Adrenal gland (tissue), 12 donors: ENCODE data around the gene SNAP23. TPM values are rescaled to one million over a fixed set of nuclear protein-coding genes. Genes with fewer than 3 reads are reported as not detected.

ENCODE experiments used
- DNase-seq, 7 donors: peaks; one replicate each; pipeline ENCODE4 v3.0.0-alpha.2; 2019 to 2020
- H3K27ac ChIP-seq, 5 donors: fragments of 200-600 bp; sonication (generic) in 4 of 5; 1 replicate in 3 of 5; 2 replicates in 2 of 5; pipeline versions ENCODE4 v1.5.1 to v1.8.0; 2016 to 2020; ENCODE audit warnings: mild to moderate bottlenecking in 1 of 5
- H3K27me3 ChIP-seq: fragments of 200-600 bp; 2 replicates; pipeline ENCODE4 v1.8.0; 2021
- H3K36me3 ChIP-seq, 2 donors: fragments of 200-600 bp; replicated peaks in 1 of 2; 1 replicate in 1 of 2; 2 replicates in 1 of 2; pipeline versions ENCODE4 v1.5.1 to v1.8.0; 2018 to 2022
- H3K4me1 ChIP-seq, 2 donors: fragments of 200-600 bp; replicated peaks in 1 of 2; 1 replicate in 1 of 2; 2 replicates in 1 of 2; pipeline versions ENCODE4 v1.5.1 to v1.8.0; 2018 to 2021
- H3K4me3 ChIP-seq, 4 donors: fragments of 200-600 bp; sonication (generic) in 3 of 4; one replicate each; pipeline ENCODE4 v1.5.1; 2016 to 2018
- H3K9me3 ChIP-seq, 3 donors: fragments of 200-600 bp; sonication (generic) in 1 of 3; replicated peaks in 1 of 3; 1 replicate in 2 of 3; 2 replicates in 1 of 3; pipeline versions ENCODE4 v1.5.1 to v1.8.0; 2016 to 2021
- POLR2A ChIP-seq, 2 donors: fragments of 450-650 bp; IDR thresholded peaks; one replicate each; pipeline ENCODE4 v1.6.1; 2017; ENCODE audit warnings: antibody characterized with exemption in 2 of 2, mild to moderate bottlenecking in 2 of 2, moderate library complexity in 1 of 2
- WGBS, 4 donors: extraction: QIAGEN DNeasy Blood & Tissue Kit in 2 of 4; methylation state at CpG; one replicate each; pipeline versions ENCODE4 v1.1.5 to v1.1.7; 2013 to 2017; 5-methylcytosine and 5-hydroxymethylcytosine counted together
- intact Hi-C, 2 donors: fragments of 100-400 bp; cut with DNase I; formaldehyde crosslinking; loops; one replicate each; pipeline versions ENCODE4 v1.14.1 to v1.15.0; 2022 to 2023
- polyA plus RNA-seq, 3 donors: library from polyadenylated mRNA; stranded (reverse); fragments of 200-250 nt in 2 of 3; fragments of 350-450 nt in 1 of 3; fragmentation: Illumina TruSeq in 1 of 3; extraction: RNeasy Lipid Tissue Mini Kit (QIAGEN cat#74804) in 1 of 3; gene quantifications; one replicate each; pipeline ENCODE4 v1.2.3, GENCODE V29; 2013 to 2014
- total RNA-seq, 9 donors: library from RNA; depleted of rRNA in 4 of 9; stranded (reverse); fragments of >200 nt in 4 of 9; fragments of 120-200 nt in 1 of 9; fragmentation: NEBNext Ultra II Directional in 1 of 9; extraction: Animal tissue kit (Norgen Biotek cat#: 25700) in 1 of 9; gene quantifications; one replicate each; pipeline versions ENCODE4 v1.1.0 to v1.2.4, GENCODE V29; 2013 to 2023
- TF ChIP-seq, protein P1 (sequence below), 6 experiments: fragments of 450-650 bp in 4 of 6; fragments of 200-600 bp in 2 of 6; sonication (generic) in 1 of 6; IDR thresholded peaks; 1 replicate in 5 of 6; 2 replicates in 1 of 6; pipeline versions ENCODE4 v1.5.1 to v1.8.0; 2016 to 2021; ENCODE audit warnings: antibody characterized with exemption in 6 of 6, mild to moderate bottlenecking in 2 of 6, moderate library complexity in 1 of 6
- donor health status: healthy with polysubstance abuse.
- donor health status: Bipolar disorder and iron deficiency.
- donor health status: DM: yes; HTN: yes; CAD: no.
- donor health status: DM: no; HTN: no; CAD: no.
- donor health status: DM: no; HTN: no; CAD: no.
- donor health status: DM: yes; HTN: yes; CAD: no.

SNAP23 gene
- total and polyA plus RNA-seq, 12 donors, result 44.7 to 88.2 (median 60.1) TPM

DNA sequence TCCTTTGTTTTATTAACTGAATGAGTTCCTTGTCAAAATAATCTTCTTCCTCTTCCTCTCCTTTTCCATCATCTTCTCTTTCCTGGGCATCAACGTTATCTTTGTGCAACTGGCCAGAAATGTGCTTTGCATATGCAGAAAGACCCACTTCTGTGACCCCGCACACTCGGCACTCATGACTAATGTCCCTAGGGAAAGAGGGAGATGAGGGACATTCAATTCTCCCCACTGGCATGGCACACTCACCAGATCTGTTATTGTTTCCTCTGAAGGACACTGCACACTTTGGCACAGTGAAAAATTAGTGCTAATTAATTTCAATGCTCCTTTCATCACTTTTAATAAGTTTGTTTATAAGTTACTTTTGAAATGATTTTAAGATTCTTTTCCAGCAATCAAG, 38.5 kb upstream of the SNAP23 start:
- Histone ChIP-seq H3K36me3 (peaks cover 0 to 4% of the 10 kb centered on the region in 2 donors), H3K4me3 (peak overlapping the region in 1 of 4 donors; percentile 40), H3K27ac (peak overlapping the region; percentile 24 to 92 (median 71)), H3K27me3 (no peaks in the 10 kb centered on the region), H3K4me1 (peaks cover 10 to 44% of the 10 kb centered on the region in 2 donors), H3K9me3 (no peaks in the 10 kb centered on the region)
- peak in 4 of 7 donors; percentile 14 to 34 (median 20) for DNase-seq
- TF ChIP-seq, protein P1, sequence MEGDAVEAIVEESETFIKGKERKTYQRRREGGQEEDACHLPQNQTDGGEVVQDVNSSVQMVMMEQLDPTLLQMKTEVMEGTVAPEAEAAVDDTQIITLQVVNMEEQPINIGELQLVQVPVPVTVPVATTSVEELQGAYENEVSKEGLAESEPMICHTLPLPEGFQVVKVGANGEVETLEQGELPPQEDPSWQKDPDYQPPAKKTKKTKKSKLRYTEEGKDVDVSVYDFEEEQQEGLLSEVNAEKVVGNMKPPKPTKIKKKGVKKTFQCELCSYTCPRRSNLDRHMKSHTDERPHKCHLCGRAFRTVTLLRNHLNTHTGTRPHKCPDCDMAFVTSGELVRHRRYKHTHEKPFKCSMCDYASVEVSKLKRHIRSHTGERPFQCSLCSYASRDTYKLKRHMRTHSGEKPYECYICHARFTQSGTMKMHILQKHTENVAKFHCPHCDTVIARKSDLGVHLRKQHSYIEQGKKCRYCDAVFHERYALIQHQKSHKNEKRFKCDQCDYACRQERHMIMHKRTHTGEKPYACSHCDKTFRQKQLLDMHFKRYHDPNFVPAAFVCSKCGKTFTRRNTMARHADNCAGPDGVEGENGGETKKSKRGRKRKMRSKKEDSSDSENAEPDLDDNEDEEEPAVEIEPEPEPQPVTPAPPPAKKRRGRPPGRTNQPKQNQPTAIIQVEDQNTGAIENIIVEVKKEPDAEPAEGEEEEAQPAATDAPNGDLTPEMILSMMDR (IDR thresholded peaks at IDR 0.05), result no peak
- TF ChIP-seq POLR2A (IDR thresholded peaks at IDR 0.05), result no peak
- WGBS, 4 donors, result 17 to 29% (median 20%) methylated on average over 3 of the region's 3 CpGs
- intact Hi-C loops, result no loop called here

DNA sequence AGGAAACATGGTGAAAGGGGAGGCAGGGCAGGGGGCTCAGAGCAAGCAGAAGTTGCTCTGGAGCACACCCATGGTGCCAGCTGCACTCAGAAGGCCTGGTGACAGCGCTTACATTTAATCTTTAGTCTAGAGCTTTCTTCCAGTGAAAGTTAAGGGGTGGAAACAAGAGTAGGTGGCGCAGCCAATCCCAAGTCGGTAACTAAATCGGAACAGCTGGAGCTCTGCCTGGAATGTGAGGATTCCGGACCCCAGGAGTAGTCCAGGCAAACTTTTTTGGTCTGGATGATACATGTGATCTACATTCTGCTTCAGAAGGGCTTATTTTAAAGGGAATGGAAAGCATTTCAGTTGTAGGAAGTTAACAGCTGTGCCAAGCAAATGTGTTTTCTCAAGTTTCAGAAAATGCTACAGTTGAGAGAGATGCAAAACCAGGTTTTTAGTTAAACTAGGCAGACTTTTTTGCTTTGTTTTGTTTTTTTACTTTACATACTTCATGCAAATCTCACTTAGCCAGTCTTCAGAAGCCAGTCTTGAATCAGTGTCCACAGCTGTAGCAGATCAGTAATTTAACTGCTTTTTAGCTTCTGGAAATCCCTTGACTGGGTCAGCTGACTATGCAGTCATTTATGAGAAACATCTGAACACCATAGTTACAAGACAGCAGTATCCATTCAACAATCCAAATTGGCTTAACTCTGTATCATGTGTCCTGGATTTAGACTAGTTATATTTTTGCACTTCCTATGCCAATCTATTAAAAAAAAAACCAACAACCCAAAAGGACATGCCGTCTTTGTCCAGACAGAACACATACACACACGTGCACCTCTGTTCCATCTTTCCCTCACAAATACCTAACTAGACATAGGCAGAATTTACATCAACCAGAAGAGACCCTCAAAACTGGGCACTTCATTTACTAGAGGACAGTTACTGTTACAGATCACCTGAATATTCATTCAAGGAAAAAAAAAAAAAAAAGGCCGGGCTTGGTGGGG, 37.7 kb upstream of the SNAP23 start:
- H3K4me1 ChIP-seq, result peaks cover 10 to 44% of the 10 kb centered on the region in 2 donors
- 36 to 56% (median 44%) methylated on average over 5 to 8 of the region's 8 CpGs for WGBS, 4 donors
- peak; percentile 51 to 88 (median 79) for DNase-seq
- no peaks in the 10 kb centered on the region for H3K9me3 ChIP-seq
- no peaks in the 10 kb centered on the region for H3K27me3 ChIP-seq
- TF ChIP-seq, protein P1 (IDR thresholded peaks at IDR 0.05), result no peak
- peak in 1 of 2 donors; percentile 73 for TF ChIP-seq POLR2A (IDR thresholded peaks at IDR 0.05)
- intact Hi-C loops, result no loop called here
- H3K36me3 ChIP-seq, result peaks cover 0 to 6% of the 10 kb centered on the region in 2 donors
- H3K4me3 ChIP-seq, result peak overlapping the region in 1 of 4 donors; percentile 40
- H3K27ac ChIP-seq, result peak overlapping the region; percentile 24 to 92 (median 71)

DNA sequence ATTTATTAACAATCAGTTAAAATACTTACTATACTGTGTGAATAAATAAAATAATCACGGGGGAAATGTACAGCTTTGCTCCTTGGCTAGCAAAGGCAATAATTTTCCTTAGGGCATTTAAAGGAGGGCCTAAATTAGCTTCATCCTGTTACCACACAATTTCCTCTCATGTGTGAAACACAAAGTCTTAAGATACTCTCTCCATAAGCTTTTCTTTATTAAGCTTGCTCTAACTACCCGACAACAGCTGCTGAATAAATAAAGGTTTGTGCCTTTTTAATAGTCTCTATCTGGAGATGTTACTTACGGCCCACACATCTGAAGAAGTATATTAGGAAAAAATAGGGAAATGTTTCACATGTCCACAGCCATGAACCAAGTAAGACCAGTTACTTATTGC, 34.2 kb upstream of the SNAP23 start:
- no peak for DNase-seq
- H3K4me3 ChIP-seq, result no peak overlapping the region
- H3K27me3 ChIP-seq, result no peaks in the 10 kb centered on the region
- intact Hi-C loops, result no loop called here
- WGBS, 4 donors, result 68 to 76% (median 74%) methylated on average over 3 of the region's 3 CpGs
- peaks cover 0 to 20% of the 10 kb centered on the region in 2 donors for H3K36me3 ChIP-seq
- H3K4me1 ChIP-seq, result peaks cover 10 to 26% of the 10 kb centered on the region in 2 donors
- TF ChIP-seq, protein P1 (IDR thresholded peaks at IDR 0.05), result no peak
- TF ChIP-seq POLR2A (IDR thresholded peaks at IDR 0.05), result no peak
- H3K9me3 ChIP-seq, result no peaks in the 10 kb centered on the region
- peak overlapping the region in 1 of 5 donors; percentile 26 for H3K27ac ChIP-seq

DNA sequence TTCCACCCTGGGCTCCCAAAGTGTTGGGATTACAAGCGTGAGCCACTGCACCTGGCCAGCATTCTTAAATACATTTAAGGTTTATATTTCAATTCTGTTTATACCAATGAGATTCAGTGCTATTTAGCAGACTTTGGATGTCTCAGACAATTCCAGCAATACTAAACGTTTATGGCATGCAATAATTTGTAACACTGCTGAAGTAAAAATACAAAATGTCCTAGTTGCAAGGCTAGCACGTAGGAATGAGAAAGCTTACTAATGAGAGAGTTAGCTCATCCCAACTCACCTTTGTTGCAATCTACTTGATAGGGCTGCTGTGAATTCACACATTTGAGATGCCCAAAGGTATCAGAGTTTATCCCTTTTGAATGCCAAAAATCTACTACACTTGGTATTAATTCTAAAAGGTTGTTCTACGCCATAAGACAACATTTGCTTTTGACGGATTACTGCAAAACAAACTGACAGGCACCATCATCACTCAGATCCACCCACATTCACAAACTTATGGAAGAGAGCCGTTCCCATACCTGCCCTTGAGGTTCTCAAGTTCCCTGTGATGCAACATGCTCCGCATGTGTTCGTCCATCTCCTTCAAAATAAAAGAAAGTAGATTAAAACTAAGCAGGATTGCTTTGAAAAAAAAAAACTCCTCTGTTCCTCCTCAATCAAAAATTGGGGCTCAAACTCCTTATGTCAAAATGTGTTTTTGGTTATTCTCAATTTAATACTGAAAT, 29.7 kb upstream of the SNAP23 start:
- intact Hi-C loops, result no loop called here
- no peaks in the 10 kb centered on the region for H3K27me3 ChIP-seq
- TF ChIP-seq POLR2A (IDR thresholded peaks at IDR 0.05), result no peak
- TF ChIP-seq, protein P1 (IDR thresholded peaks at IDR 0.05), result no peak
- no peak for DNase-seq
- no peaks in the 10 kb centered on the region for H3K4me1 ChIP-seq
- H3K9me3 ChIP-seq, result no peaks in the 10 kb centered on the region
- WGBS, 4 donors, result 79 to 88% (median 84%) methylated on average over 8 of the region's 8 CpGs
- no peak overlapping the region for H3K27ac ChIP-seq
- H3K4me3 ChIP-seq, result no peak overlapping the region
- peaks cover 0 to 29% of the 10 kb centered on the region in 2 donors for H3K36me3 ChIP-seq
